ENCODE data around the gene FARP1.

FARP1 gene

GRCh38 chr13:98175043-98175442, 32.1 kb downstream of the FARP1 start:
- DNase-seq: no peak

GRCh38 chr13:98175823-98176222, 32.9 kb downstream of the FARP1 start:
- no peak for DNase-seq

DNA sequence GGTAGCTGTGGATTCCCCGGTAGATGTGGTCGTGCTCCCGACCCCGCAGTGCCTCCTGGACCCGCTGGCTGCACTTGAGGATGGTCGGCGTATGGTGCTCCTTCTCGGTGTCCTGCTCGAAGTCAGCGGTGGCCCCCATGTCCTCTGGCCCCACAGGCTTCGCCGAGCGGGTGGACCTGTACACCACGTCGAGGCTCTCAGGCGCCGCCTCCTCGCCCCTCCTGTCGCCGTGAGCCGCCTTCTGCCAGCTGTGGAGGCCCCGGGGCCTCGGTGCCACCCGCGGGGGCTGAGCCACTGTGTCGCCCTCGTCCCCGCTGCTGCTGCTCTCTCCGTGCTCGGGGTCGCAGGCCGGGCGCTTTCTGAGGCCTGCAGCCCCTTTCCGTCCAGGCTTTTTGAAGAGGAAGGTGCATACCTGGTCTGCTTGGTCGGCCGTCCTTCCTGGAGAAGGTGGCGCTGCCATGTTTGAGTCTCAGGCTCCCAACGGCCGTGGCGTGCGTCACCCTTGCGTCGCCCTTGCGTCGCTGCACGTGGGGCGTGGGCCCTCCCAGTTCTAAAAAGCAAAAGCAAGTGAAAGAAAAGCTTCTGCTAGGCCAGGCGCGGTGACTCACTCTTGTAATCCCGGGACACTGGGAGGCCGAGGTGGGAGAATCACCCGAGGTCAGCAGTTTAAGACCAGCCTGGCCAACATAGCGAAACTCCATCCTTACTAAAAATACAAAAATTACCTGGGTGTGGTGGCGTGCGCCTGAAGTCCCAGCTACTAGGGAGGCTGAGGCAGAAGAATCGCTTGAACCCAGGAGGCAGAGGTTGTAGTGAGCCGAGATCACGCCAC, 34.1 kb downstream of the FARP1 start, which contains the start of gene RNF113B:
Gene RNF113B (minus strand): TSS at position 493 of the 832 bp plus-strand sequence. CDS start 33 bp downstream, at position 460.
- no peak for DNase-seq

DNA sequence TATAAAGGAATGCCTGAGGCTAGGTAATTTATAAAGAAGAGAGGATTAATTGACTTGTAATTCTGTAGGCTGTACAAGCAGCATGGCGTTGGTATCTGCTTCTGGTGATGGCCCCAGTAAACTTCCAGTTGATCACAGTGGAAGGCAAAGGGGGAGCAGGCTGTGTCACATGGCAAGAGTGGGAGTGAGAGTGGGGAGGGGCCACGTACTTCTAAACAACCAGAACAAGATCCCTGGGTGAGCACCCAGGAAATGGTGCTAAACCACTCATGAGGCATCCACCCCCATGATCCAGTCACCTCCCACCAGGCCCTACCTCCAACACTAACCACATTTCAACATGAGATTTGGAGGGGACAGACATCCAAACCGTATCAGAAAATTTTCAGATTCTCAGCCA, 37.2 kb downstream of the FARP1 start:
- DNase-seq: no peak

GRCh38 chr13:98181111-98181815, 38.4 kb downstream of the FARP1 start:
- DNase-seq: no peak

GRCh38 chr13:98182153-98182552, 39.3 kb downstream of the FARP1 start:
- no peak for DNase-seq

DNA sequence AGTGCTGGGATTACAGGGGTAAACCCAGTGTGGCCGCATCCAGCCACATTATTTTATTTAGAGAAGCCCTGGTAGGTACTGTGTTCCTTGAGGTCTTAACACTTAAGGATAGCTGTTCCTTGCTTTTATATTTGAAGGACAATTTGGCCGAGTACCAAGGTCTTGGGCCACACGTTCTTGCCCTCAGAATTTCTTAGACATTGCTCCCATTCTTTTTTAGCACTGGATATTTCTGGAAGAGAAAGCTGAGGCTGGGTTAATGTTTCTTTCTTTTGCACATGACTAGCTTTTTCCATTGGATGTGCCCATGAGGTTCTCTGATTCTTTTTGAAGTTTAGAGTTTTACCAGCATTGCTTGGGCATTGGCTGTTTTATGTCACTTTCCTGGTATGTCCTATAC, 39.7 kb downstream of the FARP1 start:
- no peak for DNase-seq

- no peak for DNase-seq
Observed at GRCh38 chr13:98184792-98185191, 41.9 kb downstream of the FARP1 start.

- no peak for DNase-seq
Observed at GRCh38 chr13:98187155-98187964, 44.5 kb downstream of the FARP1 start.

DNA sequence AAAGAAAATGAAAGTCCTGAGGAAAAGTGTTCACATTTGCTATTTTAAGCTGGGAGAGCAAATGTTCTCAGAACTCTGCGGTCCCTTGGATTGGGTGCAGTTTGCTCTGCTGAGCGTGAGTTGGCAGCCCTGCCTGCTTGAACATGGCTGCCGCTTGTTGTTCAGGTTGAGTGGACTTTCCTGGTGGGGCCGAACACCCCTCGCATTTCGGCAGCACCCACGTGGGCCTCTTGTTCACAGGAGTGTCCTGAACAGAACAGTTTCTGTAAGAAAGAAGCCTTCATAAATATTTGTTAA, 45.0 kb downstream of the FARP1 start:
- DNase-seq: no peak

- no peak for DNase-seq
Observed at GRCh38 chr13:98188544-98189166, 45.8 kb downstream of the FARP1 start.

DNA sequence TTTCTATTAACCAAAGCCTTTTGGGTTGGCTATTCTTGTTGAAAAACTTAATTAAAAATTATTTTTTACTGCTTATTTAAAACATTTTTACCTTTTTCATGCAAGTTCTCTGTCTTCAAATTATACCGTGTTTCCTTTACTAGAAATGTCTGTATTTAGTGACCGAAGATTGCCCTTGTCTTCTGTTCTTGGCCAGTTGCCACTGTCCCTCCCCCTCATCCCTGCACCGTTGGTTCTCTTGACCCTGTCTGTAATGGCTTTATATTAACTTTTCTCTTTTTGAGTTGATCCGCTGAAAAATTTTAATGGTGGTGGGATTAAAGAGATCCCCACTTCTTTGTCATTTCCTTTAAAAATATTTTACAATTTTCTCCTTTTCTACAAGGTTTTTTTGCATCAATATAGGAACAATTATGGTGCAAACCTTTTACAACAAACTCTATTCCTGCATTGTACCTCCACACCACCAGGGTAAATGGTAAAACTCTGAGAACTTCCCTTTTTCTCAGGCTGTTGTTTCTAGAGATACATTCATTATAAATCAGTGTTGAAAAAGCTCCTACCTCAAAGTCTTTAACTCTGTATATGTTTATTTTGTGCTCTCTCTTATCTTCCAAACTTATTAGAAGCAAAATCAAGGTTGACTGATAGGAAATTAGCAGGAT, 47.1 kb downstream of the FARP1 start:
- no peak for DNase-seq

GRCh38 chr13:98190889-98191444, 48.1 kb downstream of the FARP1 start:
- no peak for DNase-seq

DNA sequence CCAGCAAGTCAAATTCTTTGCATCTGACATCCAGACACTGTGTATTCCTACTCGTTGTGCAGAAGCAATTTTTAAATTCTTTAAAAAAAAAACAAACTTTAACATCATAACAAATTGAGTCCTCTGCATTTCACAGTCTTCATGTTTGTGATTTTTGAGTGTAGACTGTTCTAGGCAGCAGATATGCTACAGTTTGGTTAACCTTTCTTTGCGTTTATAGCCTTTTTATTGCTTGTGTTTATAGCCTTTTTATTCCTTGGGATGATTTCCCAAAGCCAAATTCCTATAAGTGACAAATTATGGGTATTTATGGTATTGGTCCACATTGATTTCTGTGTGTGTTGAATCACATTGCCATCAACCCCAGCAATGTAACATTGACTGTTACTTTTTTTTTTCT, 49.1 kb downstream of the FARP1 start:
- DNase-seq: no peak

DNA sequence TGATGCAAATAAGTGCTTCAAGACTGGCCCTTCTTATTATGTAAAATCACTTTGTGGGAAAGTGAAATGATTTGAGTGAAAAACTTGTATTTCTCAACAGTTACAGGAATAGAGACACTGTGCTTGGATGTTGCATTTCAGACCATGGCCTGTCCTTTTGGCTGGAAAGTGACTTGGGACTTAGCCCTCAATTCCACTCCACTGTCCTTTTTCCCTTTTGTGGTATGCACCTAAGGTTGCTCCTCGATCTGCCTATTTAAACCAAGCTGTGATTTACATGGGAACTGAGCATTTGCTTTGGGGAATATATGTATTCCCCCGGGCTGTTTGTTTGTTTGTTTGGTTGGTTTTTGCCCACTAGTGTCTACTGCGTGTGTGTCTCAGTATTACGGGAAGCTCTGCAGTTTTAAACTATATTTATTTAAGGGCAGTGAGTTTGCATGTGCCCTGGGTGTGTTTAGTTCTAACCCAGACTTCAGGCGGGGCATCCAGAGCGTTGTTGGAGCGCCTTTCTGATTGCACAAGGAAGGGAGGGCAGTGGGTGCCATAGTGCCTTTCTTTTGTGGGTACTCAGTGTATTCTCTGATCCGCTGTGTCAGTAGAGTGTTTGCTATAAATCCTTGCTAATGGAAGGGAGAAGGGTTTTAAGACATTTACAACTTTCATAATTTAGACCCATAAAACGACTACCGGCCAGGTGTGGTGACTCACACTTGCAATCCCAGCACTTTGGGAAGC, 52.3 kb downstream of the FARP1 start:
- no peak for DNase-seq

- DNase-seq: no peak
Observed at GRCh38 chr13:98198683-98199082, 55.8 kb downstream of the FARP1 start.

GRCh38 chr13:98199480-98199879, 56.6 kb downstream of the FARP1 start:
- no peak for DNase-seq

DNA sequence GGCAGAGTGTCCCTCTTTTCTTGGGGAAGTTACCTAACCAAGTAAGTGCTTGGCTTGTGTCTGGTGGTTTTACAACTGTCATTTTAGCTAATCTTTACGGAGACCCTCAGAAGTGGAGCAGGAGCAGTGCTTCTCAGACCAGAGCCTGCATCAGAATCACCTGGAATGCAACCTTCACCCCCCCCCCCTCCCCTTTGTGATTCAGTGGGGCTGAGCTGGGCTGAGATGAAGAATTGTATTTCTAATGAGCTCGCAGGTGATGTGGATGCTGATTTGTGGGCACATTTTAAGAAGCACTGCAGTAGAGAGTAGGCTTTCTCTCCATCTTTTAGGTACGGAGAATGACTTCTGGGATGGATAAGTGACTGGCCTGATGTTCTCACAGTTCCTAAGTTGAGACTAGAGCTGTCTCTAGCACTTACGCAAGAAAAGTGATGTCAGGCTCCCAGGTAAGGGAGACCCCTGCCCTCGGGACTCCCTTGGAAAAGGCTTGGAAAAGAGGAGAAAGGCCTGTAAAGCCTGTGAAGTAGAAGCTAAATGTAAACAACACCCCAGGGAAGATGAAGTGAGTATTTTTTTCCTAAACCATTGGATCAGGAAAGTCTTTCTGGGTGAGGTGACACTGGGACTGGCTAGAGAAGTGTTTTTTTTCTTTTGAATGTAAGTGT, 57.5 kb downstream of the FARP1 start:
- DNase-seq: no peak

DNA sequence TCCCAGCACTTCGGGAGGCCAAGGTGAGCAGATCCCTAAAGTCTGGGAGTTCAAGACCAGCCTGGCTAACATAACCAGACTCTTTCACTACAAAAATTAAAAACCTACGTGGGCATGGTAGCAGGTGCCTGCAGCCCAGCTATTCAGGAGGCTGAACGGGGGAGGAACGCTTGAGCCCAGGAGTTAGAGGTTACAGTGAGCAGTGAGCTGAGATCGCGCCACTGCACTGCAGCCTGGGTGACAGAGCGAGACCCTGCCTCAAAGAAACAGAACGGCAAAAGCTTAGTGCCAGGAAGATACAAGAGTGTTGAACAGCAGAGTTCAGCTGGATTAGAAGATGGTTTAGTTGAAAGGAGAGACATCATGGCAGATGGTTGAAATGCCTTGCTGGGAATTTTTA, 58.3 kb downstream of the FARP1 start:
- no peak for DNase-seq

- DNase-seq: no peak
Observed at GRCh38 chr13:98201984-98202383, 59.1 kb downstream of the FARP1 start.

All from activated CD4-positive, alpha-beta T cell treated with anti-CD3 and anti-CD28 coated beads, Interleukin-10, Interleukin-2, amounts not matched to agents 100 ng/mL and 50 ng/mL, durations not matched to agents 16 hours and 8 hours (primary cell).